ENCODE results near the gene RHBDF1.

DNA sequence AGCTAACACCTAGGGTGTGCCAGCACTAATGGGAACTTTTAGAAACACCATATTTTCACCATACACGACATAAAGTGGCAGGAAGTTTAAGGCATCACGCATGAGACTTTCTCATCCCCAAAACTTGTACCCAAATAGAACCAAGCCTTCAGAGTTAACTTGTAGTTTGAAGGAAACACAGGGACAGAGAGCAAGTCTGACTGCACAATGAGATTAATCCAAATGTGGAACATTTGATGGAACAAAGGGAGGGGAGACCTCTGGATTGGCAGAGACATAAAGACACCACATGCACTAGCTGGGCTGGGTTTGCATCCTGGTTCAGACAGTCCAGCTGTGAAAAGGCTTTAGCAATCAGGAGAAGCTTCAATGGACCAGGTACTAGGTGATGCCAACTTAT, 41.9 kb upstream of the RHBDF1 start:
- TF ChIP-seq, protein P1, sequence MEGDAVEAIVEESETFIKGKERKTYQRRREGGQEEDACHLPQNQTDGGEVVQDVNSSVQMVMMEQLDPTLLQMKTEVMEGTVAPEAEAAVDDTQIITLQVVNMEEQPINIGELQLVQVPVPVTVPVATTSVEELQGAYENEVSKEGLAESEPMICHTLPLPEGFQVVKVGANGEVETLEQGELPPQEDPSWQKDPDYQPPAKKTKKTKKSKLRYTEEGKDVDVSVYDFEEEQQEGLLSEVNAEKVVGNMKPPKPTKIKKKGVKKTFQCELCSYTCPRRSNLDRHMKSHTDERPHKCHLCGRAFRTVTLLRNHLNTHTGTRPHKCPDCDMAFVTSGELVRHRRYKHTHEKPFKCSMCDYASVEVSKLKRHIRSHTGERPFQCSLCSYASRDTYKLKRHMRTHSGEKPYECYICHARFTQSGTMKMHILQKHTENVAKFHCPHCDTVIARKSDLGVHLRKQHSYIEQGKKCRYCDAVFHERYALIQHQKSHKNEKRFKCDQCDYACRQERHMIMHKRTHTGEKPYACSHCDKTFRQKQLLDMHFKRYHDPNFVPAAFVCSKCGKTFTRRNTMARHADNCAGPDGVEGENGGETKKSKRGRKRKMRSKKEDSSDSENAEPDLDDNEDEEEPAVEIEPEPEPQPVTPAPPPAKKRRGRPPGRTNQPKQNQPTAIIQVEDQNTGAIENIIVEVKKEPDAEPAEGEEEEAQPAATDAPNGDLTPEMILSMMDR (IDR thresholded peaks at IDR 0.05; ENCODE audit: insufficient read depth, low read length, poor library complexity, severe bottlenecking) = no peak
- no peak for TF ChIP-seq EZH2phosphoT487 (conservative IDR thresholded peaks at IDR 0.05; ENCODE audit: low read length)

Data from SU-DHL-6 (cell line).